ENCODE measurements around the gene FURIN. TPM values are rescaled to one million over a fixed set of nuclear protein-coding genes. Genes with fewer than 3 reads are reported as not detected.
A peak's percentile ranks its signal among the peaks of the same experiment; 100 is the strongest.

The FURIN gene
- total RNA-seq, 1 donor from 2014 or later, result 42.7 TPM

DNA sequence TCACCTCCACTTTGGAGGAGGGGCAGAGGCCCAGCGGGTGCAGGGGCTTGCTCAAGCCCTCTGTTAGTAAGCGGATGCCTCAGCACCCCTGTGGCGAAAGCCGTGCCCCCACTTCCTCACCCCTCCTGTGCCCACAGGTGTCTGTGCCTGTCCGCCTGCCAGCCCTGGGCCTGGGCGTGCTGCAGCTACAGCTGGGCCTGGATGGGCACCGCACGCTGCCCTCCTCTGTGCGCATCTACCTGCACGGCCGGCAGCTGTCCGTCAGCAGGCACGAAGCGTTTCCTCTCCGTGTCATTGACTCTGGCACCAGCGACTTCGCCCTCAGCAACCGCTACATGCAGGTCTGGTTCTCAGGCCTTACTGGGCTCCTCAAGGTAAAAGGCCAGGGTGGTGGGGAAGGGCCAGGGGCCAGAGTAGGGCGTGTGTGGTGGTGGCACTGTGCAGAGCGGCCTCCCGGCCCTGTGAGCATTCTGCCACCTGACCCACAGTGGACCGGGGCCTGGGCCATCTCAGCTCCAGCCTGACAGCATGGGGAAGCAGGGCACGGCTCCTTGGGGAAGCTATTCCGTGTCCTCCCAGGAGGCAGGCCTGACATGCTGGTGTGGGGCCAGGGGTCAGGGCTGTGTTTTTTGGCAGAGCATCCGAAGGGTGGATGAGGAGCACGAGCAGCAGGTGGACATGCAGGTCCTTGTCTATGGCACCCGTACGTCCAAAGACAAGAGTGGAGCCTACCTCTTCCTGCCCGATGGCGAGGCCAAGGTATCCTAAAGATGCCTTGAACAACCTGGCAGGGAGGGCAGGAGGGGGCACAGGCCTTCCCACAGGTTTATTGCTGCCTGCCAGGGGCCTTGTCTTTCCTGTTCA is 43.8 kb downstream of the FURIN start:
- TF ChIP-seq, protein P1, sequence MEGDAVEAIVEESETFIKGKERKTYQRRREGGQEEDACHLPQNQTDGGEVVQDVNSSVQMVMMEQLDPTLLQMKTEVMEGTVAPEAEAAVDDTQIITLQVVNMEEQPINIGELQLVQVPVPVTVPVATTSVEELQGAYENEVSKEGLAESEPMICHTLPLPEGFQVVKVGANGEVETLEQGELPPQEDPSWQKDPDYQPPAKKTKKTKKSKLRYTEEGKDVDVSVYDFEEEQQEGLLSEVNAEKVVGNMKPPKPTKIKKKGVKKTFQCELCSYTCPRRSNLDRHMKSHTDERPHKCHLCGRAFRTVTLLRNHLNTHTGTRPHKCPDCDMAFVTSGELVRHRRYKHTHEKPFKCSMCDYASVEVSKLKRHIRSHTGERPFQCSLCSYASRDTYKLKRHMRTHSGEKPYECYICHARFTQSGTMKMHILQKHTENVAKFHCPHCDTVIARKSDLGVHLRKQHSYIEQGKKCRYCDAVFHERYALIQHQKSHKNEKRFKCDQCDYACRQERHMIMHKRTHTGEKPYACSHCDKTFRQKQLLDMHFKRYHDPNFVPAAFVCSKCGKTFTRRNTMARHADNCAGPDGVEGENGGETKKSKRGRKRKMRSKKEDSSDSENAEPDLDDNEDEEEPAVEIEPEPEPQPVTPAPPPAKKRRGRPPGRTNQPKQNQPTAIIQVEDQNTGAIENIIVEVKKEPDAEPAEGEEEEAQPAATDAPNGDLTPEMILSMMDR (IDR thresholded peaks at IDR 0.05; ENCODE audit: borderline replicate concordance), result no peak
- no peak for DNase-seq
- peaks cover 58% of the 10 kb centered on the region for H3K4me1 ChIP-seq

DNA sequence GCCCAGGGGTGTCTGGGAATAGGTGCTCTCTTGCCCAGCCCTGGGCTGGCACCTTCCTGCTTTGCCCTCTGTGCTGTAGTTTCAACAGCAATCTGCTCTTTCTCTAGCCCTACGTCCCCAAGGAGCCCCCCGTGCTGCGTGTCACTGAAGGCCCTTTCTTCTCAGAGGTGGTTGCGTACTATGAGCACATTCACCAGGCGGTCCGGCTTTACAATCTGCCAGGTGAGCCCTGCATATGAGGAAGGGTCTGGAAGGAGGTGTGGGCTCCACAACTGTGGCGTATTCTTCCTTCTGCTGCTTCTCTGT is 44.3 kb downstream of the FURIN start:
- Histone ChIP-seq H3K27me3 (ENCODE audit: low read depth) (no peaks in the 10 kb centered on the region), H3K36me3 (peaks cover 93% of the 10 kb centered on the region), H3K9me3 (replicated peaks) (no peaks in the 10 kb centered on the region), H3K4me1 (peaks cover 58% of the 10 kb centered on the region), H3K4me3 (no peak overlapping the region), H3K27ac (replicated peaks) (no peak overlapping the region)
- intact Hi-C loops (cut with micrococcal nuclease), result no loop called here
- DNase-seq, result no peak
- TF ChIP-seq, protein P1 (IDR thresholded peaks at IDR 0.05; ENCODE audit: borderline replicate concordance), result no peak

More for the DNA sequence above, 43.8 kb downstream of the FURIN start:
- H3K9me3 ChIP-seq (replicated peaks), result no peaks in the 10 kb centered on the region
- H3K4me3 ChIP-seq, result no peak overlapping the region
- H3K27ac ChIP-seq (replicated peaks), result no peak overlapping the region
- H3K36me3 ChIP-seq, result peaks cover 93% of the 10 kb centered on the region
- intact Hi-C loops (cut with micrococcal nuclease), result no loop called here
- no peaks in the 10 kb centered on the region for H3K27me3 ChIP-seq (ENCODE audit: low read depth)

DNA sequence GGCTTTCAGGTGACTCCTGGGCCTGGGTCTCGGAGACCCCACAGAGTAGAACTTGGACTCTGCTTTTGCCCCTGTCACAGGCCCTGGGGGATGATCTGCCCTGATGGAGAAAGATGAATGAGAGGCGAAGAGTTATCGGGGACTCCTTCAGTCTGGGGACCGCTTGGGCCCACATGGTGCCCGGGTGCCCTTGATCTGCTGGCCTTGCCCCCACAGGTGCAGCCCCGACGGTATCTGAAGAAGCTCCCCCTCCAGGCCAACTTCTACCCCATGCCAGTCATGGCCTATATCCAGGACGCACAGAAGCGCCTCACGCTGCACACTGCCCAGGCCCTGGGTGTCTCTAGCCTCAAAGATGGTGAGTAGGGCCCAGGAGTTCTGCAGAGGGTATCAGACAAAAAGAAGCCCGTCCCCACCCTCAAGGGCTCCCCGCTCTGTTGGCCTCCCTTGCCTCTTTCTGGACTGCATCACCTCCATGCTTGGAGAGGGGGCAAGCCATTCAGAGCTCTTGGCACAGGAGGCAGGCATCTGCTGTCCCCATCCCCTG is 45.1 kb downstream of the FURIN start:
- Histone ChIP-seq H3K36me3 (peaks cover 98% of the 10 kb centered on the region), H3K9me3 (replicated peaks) (no peaks in the 10 kb centered on the region), H3K27ac (replicated peaks) (peak overlapping the region; percentile 91), H3K4me3 (no peak overlapping the region), H3K4me1 (peaks cover 58% of the 10 kb centered on the region), H3K27me3 (ENCODE audit: low read depth) (no peaks in the 10 kb centered on the region)
- TF ChIP-seq, protein P1 (IDR thresholded peaks at IDR 0.05; ENCODE audit: borderline replicate concordance), result no peak
- no peak for DNase-seq
- intact Hi-C loops (cut with micrococcal nuclease), result no loop called here

DNA sequence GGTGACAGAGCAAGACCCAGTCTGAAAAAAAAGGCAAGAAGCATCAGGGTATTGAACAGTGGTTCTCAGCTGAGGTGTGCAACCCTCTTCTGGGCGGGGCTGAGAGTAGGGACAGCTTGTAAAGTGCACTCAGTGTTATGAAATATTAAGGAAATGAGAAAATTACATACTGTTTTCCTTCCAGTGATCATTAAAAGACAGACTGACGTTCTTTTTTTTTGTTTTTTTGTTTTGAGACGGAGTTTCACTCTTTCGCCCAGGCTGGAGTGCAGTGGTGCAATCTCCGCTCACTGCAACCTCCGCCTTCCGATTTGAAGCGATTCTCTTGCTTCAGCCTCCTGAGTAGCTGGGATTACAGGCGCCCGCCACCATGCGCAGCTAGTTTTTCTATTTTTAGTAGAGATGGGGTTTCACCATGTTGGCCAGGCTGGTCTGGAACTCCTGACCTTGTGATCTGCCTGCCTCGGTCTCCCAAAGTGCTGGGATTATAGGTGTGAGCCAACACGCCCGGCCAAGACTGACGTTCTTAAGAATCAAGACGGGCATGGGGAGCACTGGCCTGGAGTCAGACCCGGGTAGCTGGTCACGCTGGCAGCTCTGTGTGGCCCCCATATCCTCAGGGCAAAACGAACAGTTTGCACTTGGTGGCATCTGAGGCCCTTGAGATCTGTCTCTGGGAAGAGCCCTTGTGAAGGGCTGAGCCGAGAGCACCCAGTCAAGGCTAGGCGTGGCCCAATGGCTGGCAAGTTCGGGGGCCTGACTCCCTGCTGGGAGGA is 46.1 kb downstream of the FURIN start:
- peaks cover 56% of the 10 kb centered on the region for H3K4me1 ChIP-seq
- TF ChIP-seq, protein P1 (IDR thresholded peaks at IDR 0.05; ENCODE audit: borderline replicate concordance), result no peak
- H3K4me3 ChIP-seq, result no peak overlapping the region
- H3K27me3 ChIP-seq (ENCODE audit: low read depth), result no peaks in the 10 kb centered on the region
- H3K27ac ChIP-seq (replicated peaks), result peak overlapping the region; percentile 91
- no peak for DNase-seq
- H3K36me3 ChIP-seq, result peaks cover 98% of the 10 kb centered on the region
- H3K9me3 ChIP-seq (replicated peaks), result no peaks in the 10 kb centered on the region
- intact Hi-C loops (cut with micrococcal nuclease), result no loop called here

DNA sequence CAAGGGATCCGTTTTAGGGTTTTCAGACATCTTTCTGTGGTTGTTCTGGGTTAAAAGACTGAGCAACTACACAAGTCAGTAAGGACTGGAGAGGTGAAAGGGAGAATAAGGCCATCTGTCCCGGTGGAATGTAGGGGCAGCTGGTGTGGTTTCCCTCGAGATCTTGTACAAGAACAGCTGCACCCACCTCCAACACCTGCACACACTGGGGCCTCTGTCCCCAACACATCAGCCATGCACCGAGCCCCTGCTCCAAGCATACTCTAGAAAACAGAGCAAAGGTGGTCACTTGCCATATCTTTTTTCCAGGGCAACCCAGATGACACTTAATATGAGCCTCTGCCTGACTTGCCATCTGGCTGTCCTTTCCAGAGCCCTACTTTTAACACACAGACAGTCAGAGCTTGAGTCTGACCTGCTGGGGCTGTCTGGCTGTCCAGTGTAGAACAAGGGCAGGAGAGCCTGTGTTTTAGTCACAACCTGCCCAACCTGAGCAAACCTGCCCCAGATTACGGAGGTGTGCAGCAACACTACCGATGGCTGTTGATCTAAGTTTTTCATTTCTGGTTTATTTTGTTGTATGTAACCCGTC is 46.9 kb downstream of the FURIN start:
- Histone ChIP-seq H3K9me3 (replicated peaks) (no peaks in the 10 kb centered on the region), H3K27me3 (ENCODE audit: low read depth) (no peaks in the 10 kb centered on the region), H3K4me3 (peak overlapping the region; percentile 57), H3K27ac (replicated peaks) (peak overlapping the region; percentile 91), H3K4me1 (peaks cover 57% of the 10 kb centered on the region), H3K36me3 (peaks cover 98% of the 10 kb centered on the region)
- intact Hi-C loops (cut with micrococcal nuclease), result no loop called here
- TF ChIP-seq, protein P1 (IDR thresholded peaks at IDR 0.05; ENCODE audit: borderline replicate concordance), result no peak
- no peak for DNase-seq

All from left ventricle myocardium inferior (tissue), 1 donor.